ENCODE results near the gene EYS.
"Not testable (repeated sequence)": the region's sequence is repeated elsewhere in the genome, so short reads cannot be mapped to it uniquely, and the experiment has no call there.

Gene EYS

GRCh38 chr6:63807056-63807455 lies 1900.0 kb downstream of the EYS start:
- in situ Hi-C loops (cut with MboI; ENCODE audit: low sequenced_read_pairs), result no loop called here

DNA sequence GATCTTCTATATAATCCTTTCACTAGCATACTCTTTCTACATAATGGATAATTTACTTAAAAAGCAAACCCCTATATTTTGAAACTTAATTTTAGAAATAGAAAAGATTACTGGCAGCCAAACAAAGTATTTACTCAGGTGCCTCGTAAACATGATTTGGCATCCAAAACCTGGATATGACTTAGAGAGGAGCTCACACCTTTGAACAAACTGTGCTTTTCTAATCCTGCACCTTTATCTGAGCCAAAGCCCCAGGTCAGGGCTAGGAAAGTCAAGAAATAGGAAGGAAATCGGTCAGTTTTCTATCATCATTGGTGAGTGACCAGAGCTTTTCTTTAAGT lies 1900.5 kb downstream of the EYS start:
- in situ Hi-C loops (cut with MboI; ENCODE audit: low sequenced_read_pairs), result no loop called here

GRCh38 chr6:63805808-63806572 lies 1901.0 kb downstream of the EYS start:
- in situ Hi-C loops (cut with MboI; ENCODE audit: low sequenced_read_pairs), result no loop called here

- in situ Hi-C loops (cut with MboI; ENCODE audit: low sequenced_read_pairs), result no loop called here
Observed at GRCh38 chr6:63805345-63805744, 1901.7 kb downstream of the EYS start.

GRCh38 chr6:63804381-63804956 lies 1902.6 kb downstream of the EYS start:
- in situ Hi-C loops (cut with MboI; ENCODE audit: low sequenced_read_pairs), result no loop called here

DNA sequence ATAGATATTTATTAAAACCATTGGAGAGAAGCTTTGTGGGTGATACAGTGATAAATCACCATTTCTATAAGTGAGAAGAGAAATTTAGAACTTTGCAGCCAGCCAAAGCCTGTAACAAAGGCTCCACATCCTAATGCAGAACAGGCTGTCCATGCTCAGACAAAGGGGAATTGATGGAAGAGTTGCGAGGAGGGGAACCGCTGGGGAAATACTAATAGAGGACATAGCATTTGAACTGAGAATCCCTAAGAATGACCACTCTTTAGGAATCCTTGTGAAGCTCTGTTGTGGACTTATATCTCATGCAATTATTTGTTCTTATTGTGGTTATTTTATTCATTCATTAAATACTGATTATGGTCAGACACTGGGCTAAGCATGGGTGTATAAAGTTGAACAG lies 1903.7 kb downstream of the EYS start:
- in situ Hi-C loops (cut with MboI; ENCODE audit: low sequenced_read_pairs), result no loop called here

DNA sequence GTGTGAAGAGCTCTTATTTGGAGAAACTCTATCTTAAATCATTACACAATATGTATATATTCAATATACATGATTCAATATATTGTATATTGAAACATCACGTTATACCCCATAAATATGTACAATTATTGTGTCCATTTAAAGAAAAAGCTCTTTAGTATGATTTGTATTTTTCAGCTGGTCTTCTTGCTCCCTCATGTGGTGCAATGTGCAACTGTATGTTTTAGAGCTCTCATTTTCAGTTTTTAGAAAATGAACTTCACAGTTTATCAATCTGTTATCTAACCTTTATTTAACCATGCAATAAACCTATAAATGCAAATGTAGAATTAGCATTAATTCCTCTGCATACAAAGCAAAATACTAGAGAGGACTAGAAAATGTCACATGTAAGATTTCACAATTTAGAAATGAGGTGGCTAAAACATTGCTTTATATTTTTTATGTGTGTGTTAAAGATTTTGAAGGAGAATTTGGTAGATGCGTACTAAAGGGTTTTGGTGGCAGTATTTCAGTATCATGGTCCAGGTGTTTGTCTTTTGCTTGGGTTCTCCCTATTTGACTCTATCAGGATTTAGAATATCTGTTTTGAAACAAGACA lies 1904.3 kb downstream of the EYS start:
- in situ Hi-C loops (cut with MboI; ENCODE audit: low sequenced_read_pairs), result no loop called here

DNA sequence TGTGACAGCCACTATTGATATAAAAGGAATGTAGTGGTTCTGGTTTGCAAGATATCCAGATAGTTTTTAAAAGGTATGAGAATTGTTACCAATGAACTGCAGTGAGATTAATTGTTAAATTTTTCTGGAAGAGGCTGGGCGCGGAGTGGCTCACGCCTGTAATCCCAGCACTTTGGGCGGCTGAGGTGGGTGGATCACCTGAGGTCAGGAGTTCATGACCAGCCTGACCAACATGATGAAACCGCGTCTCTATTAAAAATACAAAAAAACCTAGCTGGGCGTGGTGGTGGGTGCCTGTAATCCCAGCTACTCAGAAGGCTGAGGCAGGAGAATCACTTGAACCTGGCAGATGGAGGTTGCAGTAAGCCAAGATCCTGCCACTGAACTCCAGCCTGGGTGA lies 1906.6 kb downstream of the EYS start:
- in situ Hi-C loops (cut with MboI; ENCODE audit: low sequenced_read_pairs), result not testable (repeated sequence)

GRCh38 chr6:63799813-63800212 lies 1907.2 kb downstream of the EYS start:
- in situ Hi-C loops (cut with MboI; ENCODE audit: low sequenced_read_pairs), result no loop called here

DNA sequence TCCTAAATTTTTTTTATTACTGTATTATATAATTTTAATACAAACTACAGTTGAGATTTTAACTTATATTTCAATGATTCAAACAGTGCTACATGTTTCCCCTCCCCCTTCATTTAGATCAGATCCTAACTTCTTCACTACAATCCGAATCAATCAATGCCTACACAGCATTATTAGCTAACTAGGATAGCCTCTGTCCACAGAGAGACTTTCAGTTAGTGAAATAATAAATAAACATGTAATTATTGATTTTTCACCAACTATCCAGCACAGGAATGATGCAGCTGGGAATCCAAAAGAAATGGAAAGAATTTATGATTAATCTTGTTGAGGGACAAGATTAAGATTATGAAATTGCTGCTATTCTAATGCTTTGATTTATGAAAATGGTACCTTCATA lies 1907.7 kb downstream of the EYS start:
- in situ Hi-C loops (cut with MboI; ENCODE audit: low sequenced_read_pairs), result no loop called here

GRCh38 chr6:63798378-63798777 lies 1908.6 kb downstream of the EYS start:
- in situ Hi-C loops (cut with MboI; ENCODE audit: low sequenced_read_pairs), result no loop called here

DNA sequence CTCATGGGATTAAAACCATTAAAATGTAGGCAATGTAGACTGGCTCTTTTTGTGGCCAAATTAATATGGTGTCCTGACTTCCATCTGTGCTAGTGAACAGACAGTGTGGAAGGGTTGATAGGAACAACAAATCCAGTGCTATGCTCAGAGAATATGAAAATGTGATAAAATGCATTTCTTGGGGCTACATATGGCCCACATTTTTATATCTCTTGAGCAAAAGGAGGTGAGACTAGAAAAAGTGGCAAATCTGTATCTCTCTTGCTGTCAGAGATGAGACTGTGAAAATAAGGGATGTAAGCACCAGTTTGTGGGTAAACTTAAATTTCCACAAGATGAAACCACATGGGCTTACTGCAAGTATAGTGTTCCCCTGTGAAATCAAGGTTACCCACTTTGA lies 1909.3 kb downstream of the EYS start:
- in situ Hi-C loops (cut with MboI; ENCODE audit: low sequenced_read_pairs), result no loop called here

DNA sequence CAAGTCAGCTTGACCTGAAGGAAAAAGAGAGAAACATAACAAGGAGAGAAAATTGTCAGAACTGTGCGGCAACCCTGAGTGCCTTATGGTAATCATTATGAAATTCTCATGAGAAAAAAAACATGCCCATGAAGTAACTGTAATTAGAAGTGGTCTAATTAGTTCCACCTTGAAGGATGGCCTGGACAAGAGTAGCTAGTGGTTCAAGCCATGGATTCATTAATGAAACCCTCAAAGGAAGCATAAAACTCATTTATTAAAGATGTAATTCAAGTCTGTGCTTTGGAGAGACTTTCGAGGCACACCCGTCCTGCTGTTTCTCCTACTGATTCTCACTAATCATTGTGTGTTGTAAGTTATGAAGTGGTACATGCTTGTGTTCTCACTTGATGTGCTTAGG lies 1911.2 kb downstream of the EYS start:
- in situ Hi-C loops (cut with MboI; ENCODE audit: low sequenced_read_pairs), result no loop called here

DNA sequence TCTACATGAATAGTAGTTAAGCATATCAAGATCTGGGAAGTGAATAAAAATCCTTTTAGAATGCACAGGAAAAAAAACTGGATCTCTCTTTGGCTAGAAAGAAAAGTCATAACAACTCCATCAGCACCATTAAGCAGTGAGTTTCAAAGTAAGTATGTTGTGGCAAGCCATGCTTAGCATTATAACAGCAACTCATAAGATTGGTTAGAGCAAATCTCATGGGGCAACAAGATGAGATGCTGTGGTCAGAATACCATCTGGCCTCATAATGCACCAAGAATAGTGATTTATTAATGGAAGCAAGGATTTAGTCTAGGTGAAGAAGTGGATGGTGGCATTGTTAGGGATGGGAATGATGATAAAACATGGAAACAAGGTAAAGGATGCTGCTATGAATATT lies 1912.0 kb downstream of the EYS start:
- in situ Hi-C loops (cut with MboI; ENCODE audit: low sequenced_read_pairs), result no loop called here

- in situ Hi-C loops (cut with MboI; ENCODE audit: low sequenced_read_pairs), result no loop called here
Observed at GRCh38 chr6:63793465-63794137, 1913.4 kb downstream of the EYS start.

DNA sequence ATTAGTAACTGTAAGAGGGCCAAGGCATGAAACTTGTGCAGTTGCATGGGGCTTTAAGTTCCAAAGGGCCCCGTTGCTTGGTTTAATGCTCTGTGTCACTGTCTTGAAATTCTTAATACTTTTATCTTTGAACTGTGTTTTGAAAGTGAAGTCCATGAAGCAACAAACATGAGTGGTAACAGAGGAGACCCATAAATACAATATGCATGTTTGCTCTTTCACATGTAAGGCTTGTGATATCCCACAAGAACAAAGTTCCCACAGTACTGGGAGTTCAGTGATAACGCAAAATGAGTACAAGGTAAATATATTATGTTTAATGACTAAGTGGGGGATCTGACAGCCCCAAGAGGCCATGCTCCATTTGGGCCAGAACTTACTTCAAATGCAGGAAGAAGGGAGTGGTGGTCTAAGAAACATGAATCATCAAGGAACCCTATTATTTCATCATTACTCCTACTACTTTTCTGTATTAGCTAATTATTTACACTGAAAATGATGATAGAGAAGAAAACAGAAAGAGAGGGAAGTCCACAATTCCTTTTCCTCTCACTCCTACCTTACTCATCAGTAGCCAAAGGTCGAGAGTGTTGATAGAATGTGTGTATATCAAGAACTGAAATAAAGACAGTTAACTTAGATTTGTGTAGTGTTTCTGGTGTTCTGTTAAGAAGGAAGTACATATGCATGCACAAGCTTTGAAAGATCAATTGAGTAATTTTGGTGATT lies 1914.1 kb downstream of the EYS start:
- in situ Hi-C loops (cut with MboI; ENCODE audit: low sequenced_read_pairs), result no loop called here

DNA sequence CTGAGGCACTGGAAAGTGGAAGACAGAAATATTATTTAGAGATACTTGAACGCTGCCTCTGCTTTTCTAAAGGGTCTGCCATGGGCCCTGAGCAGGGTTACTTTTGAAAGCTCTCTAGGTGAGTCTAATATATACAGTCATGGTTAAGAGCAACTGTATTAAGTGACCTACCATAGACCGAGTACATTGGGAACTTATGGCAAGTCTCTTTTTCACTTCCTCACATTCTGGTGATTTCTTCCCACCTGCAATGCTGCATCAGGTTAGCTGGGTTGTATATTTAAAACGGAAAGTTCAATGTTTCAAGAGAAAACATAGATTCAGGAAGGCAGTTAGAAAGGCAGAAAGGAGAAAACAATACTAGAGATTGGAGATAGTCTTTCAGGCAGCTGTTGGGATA lies 1916.7 kb downstream of the EYS start:
- in situ Hi-C loops (cut with MboI; ENCODE audit: low sequenced_read_pairs), result no loop called here

- in situ Hi-C loops (cut with MboI; ENCODE audit: low sequenced_read_pairs), result no loop called here
Observed at GRCh38 chr6:63789699-63790098, 1917.3 kb downstream of the EYS start.

- in situ Hi-C loops (cut with MboI; ENCODE audit: low sequenced_read_pairs), result no loop called here
Observed at GRCh38 chr6:63788569-63788968, 1918.5 kb downstream of the EYS start.

- in situ Hi-C loops (cut with MboI; ENCODE audit: low sequenced_read_pairs), result no loop called here
Observed at GRCh38 chr6:63787021-63787420, 1920.0 kb downstream of the EYS start.

DNA sequence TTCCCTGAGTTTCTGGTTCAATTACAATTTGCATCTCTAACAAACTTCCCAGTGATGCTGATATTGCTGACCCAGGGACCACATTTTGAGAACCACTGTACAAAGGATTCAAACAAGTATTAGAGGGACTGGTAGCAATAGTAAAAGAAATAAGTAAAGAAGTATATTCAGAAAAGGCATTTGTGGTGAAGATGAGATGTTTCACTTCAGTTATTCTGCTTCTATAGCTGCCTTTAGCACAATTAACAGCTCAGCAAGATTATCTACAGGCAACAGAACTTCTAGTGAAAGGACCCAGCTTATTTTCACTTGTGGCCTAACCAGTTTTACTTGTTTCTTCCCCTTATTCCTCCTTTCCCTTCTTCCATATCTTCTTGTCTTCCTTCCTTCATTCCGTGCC lies 1922.0 kb downstream of the EYS start:
- in situ Hi-C loops (cut with MboI; ENCODE audit: low sequenced_read_pairs), result no loop called here
